Heart left ventricle (tissue), 16 donors: Measurements from ENCODE around the gene SLC7A9. TPM values are rescaled to one million over a fixed set of nuclear protein-coding genes. Genes with fewer than 3 reads are reported as not detected.

ENCODE experiments used
- ATAC-seq, 4 donors: fragments of 200-7000 bp; cut with Tn5 transposase; one replicate each; pipeline ENCODE4 v1.9.1; 2020 to 2022; ENCODE audit warnings: moderate library complexity in 4 of 4, mild to moderate bottlenecking in 3 of 4, moderate number of reproducible peaks in 1 of 4
- DNase-seq, 5 donors: peaks; one replicate each; pipeline ENCODE4 v3.0.0-alpha.2; 2020
- H3K27ac ChIP-seq, 12 donors: fragments of 200-600 bp; sonication (generic) in 4 of 12; one replicate each; pipeline versions ENCODE4 v1.5.0 to v1.8.0; 2016 to 2022; ENCODE audit warnings: mild to moderate bottlenecking in 2 of 12
- H3K27me3 ChIP-seq, 9 donors: fragments of 200-600 bp; sonication (generic) in 2 of 9; one replicate each; pipeline versions ENCODE4 v1.5.1 to v1.8.0; 2016 to 2022; ENCODE audit warnings: mild to moderate bottlenecking in 3 of 9
- H3K36me3 ChIP-seq, 9 donors: fragments of 200-600 bp; sonication (generic) in 2 of 9; one replicate each; pipeline versions ENCODE4 v1.5.0 to v1.8.0; 2018 to 2022; ENCODE audit warnings: mild to moderate bottlenecking in 2 of 9
- H3K4me1 ChIP-seq, 12 donors: fragments of 200-600 bp; sonication (generic) in 4 of 12; one replicate each; pipeline versions ENCODE4 v1.5.0 to v1.8.0; 2016 to 2022; ENCODE audit warnings: mild to moderate bottlenecking in 3 of 12
- H3K4me3 ChIP-seq, 12 donors: fragments of 200-600 bp; sonication (generic) in 4 of 12; one replicate each; pipeline versions ENCODE4 v1.5.0 to v1.8.0; 2017 to 2022; ENCODE audit warnings: mild to moderate bottlenecking in 9 of 12, moderate library complexity in 4 of 12
- H3K9me3 ChIP-seq, 12 donors: fragments of 200-600 bp; sonication (generic) in 4 of 12; one replicate each; pipeline versions ENCODE4 v1.5.0 to v1.8.0; 2016 to 2022; ENCODE audit warnings: mild to moderate bottlenecking in 1 of 12
- POLR2A ChIP-seq, 2 donors: fragments of 450-650 bp; IDR thresholded peaks; one replicate each; pipeline ENCODE4 v1.6.1; 2017; ENCODE audit warnings: antibody characterized with exemption in 2 of 2, mild to moderate bottlenecking in 2 of 2, moderate library complexity in 2 of 2
- WGBS, 4 donors: extraction: QIAGEN DNeasy Blood & Tissue Kit in 2 of 4; methylation state at CpG; one replicate each; pipeline versions ENCODE4 v1.1.5 to v1.1.7; 2013 to 2018; 5-methylcytosine and 5-hydroxymethylcytosine counted together
- intact Hi-C, 10 donors: fragments of 100-400 bp; cut with DNase I; formaldehyde crosslinking; loops; one replicate each; pipeline versions ENCODE4 v1.11.1 to v1.14.2; 2022
- polyA plus RNA-seq, 2 donors: library from polyadenylated mRNA; stranded (reverse); fragments of 200-250 nt; gene quantifications; one replicate each; pipeline ENCODE4 v1.2.3, GENCODE V29; 2013
- total RNA-seq, 9 donors: library from RNA; depleted of rRNA in 2 of 9; stranded (reverse); fragments of >200 nt in 2 of 9; fragmentation: NEBNext Ultra II Directional in 3 of 9; extraction: Animal tissue kit (Norgen Biotek cat#: 25700) in 3 of 9; gene quantifications; one replicate each; pipeline versions ENCODE4 v1.1.0 to v1.2.4, GENCODE V29; 2016 to 2023
- TF ChIP-seq, protein P1 (sequence below), 12 donors: fragments of 200-600 bp; sonication (generic) in 4 of 12; IDR thresholded peaks; one replicate each; pipeline versions ENCODE4 v1.5.0 to v1.8.0; 2018 to 2022; ENCODE audit warnings: antibody characterized with exemption in 12 of 12, mild to moderate bottlenecking in 5 of 12
- donor health status: ischemic (EF 13 %, LVEDD 7.1; RV severe dilation, severe dysfunction).
- donor health status: healthy with polysubstance abuse.
- donor health status: DM: no; HTN: yes; CAD: no.
- donor health status: DM: no; HTN: no; CAD: no.
- donor health status: ischemic (EF 25% LVEDD 6.9; RV normal size, moderate dysfunction).
- donor health status: ischemic (EF 25% LVEDD 5.7; RV mildly dilated, moderate dysfunction).
- donor health status: healthy.
- donor health status: DM: yes; HTN: yes; CAD: no.
- donor health status: ischemic (EF 35%, LVEDD 5.7; RV mildly dilated, moderate dysfunction).
- donor health status: nonischemic (EF 11% LVEDD 7.7; RV severe dilation, severe dysfunction).
- donor health status: DM: yes; HTN: yes; CAD: no.
- donor health status: PGD.
- donor health status: ischemic (EF 29% LVEDD 5.4; RV normal size, mild dysfunction).
- donor health status: nonischemic (EF 23%, LVEDD 6.1; RV moderate dilation, normal function).

Gene SLC7A9
- total and polyA plus RNA-seq, 11 donors: 0.07 TPM; not detected in 10

- TF ChIP-seq POLR2A (IDR thresholded peaks at IDR 0.05): no peak
- TF ChIP-seq, protein P1, sequence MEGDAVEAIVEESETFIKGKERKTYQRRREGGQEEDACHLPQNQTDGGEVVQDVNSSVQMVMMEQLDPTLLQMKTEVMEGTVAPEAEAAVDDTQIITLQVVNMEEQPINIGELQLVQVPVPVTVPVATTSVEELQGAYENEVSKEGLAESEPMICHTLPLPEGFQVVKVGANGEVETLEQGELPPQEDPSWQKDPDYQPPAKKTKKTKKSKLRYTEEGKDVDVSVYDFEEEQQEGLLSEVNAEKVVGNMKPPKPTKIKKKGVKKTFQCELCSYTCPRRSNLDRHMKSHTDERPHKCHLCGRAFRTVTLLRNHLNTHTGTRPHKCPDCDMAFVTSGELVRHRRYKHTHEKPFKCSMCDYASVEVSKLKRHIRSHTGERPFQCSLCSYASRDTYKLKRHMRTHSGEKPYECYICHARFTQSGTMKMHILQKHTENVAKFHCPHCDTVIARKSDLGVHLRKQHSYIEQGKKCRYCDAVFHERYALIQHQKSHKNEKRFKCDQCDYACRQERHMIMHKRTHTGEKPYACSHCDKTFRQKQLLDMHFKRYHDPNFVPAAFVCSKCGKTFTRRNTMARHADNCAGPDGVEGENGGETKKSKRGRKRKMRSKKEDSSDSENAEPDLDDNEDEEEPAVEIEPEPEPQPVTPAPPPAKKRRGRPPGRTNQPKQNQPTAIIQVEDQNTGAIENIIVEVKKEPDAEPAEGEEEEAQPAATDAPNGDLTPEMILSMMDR (IDR thresholded peaks at IDR 0.05): no peak
- Histone ChIP-seq H3K36me3 (peaks cover 0 to 35% (median 12%) of the 10 kb centered on the region in 9 donors), H3K27me3 (no peaks in the 10 kb centered on the region), H3K27ac (no peak overlapping the region), H3K9me3 (no peaks in the 10 kb centered on the region), H3K4me3 (no peak overlapping the region), H3K4me1 (no peaks in the 10 kb centered on the region)
- DNase-seq (no peak), ATAC-seq (no peak)
- WGBS, 4 donors: 83 to 94% (median 90%) methylated on average over 12 of the region's 12 CpGs
- intact Hi-C loops: no loop called here
Observed at GRCh38 chr19:32881766-32882165, 12.2 kb upstream of the SLC7A9 start.

DNA sequence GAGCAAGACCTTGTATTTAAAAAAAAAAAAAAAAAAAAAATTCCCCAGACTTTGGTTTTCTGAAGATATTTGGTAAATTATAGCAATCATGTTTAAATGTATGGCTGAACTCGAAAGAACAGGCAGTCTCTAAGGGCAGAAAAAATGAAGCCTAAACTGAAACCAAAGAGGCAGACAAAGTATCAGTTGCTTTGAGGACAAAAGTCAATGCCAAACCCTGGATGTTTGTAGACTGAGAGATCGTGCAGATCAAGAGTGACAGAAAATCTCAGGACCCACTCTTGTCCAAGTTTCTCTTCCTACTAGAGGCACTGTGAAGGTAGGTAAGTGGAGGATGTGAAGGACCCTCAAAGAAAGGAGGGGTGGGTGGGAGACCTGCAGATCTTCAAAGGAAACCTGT lies 11.1 kb upstream of the SLC7A9 start:
- H3K36me3 ChIP-seq: peaks cover 0 to 30% (median 10%) of the 10 kb centered on the region in 9 donors

GRCh38 chr19:32879741-32880140 lies 10.2 kb upstream of the SLC7A9 start:
- DNase-seq: no peak
- no peaks in the 10 kb centered on the region for H3K9me3 ChIP-seq
- intact Hi-C loops: no loop called here
- H3K27ac ChIP-seq: no peak overlapping the region
- H3K27me3 ChIP-seq: no peaks in the 10 kb centered on the region
- H3K4me3 ChIP-seq: no peak overlapping the region
- ATAC-seq: no peak
- WGBS, 4 donors: 89 to 98% (median 90%) methylated on average over 8 of the region's 8 CpGs
- H3K36me3 ChIP-seq: peaks cover 0 to 26% (median 10%) of the 10 kb centered on the region in 9 donors
- TF ChIP-seq, protein P1 (IDR thresholded peaks at IDR 0.05): no peak
- no peak for TF ChIP-seq POLR2A (IDR thresholded peaks at IDR 0.05)
- no peaks in the 10 kb centered on the region for H3K4me1 ChIP-seq

More for the DNA sequence above, 11.1 kb upstream of the SLC7A9 start:
- WGBS, 4 donors: 91 to 94% (median 92%) methylated on average over 2 of the region's 2 CpGs
- TF ChIP-seq, protein P1 (IDR thresholded peaks at IDR 0.05): no peak
- no peak for TF ChIP-seq POLR2A (IDR thresholded peaks at IDR 0.05)
- Histone ChIP-seq H3K4me1 (no peaks in the 10 kb centered on the region), H3K27ac (no peak overlapping the region), H3K9me3 (no peaks in the 10 kb centered on the region), H3K4me3 (no peak overlapping the region), H3K27me3 (no peaks in the 10 kb centered on the region)
- no peak for ATAC-seq
- DNase-seq: no peak
- intact Hi-C loops: no loop called here

DNA sequence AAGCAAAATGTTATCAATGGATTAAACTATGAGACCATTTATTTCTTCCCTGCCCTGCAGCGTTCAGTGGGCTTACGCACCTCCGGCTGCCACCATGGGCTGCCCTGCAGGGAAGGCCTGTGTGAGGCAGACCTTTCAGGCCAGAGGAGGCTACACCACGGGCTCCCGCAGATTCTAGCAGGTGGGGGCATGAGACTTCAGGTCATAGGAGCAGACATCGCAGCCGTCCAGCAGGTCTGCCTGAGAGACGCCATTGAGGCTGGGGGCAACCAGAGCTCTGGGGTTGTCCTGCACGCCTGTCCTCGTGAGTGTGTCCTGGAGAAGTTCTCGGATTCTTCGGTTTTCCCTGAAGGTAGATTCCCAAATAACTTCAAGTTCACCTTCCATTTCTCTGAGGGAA lies 9.4 kb upstream of the SLC7A9 start:
- Histone ChIP-seq H3K27ac (no peak overlapping the region), H3K4me3 (no peak overlapping the region), H3K36me3 (peaks cover 0 to 26% (median 10%) of the 10 kb centered on the region in 9 donors), H3K27me3 (no peaks in the 10 kb centered on the region), H3K4me1 (no peaks in the 10 kb centered on the region), H3K9me3 (no peaks in the 10 kb centered on the region)
- ATAC-seq: no peak
- WGBS, 4 donors: 97 to 98% (median 98%) methylated on average over 12 of the region's 12 CpGs
- intact Hi-C loops: no loop called here
- TF ChIP-seq, protein P1 (IDR thresholded peaks at IDR 0.05): no peak
- no peak for TF ChIP-seq POLR2A (IDR thresholded peaks at IDR 0.05)
- DNase-seq: no peak
